T-helper 1 cell treated with Interleukin-12 subunit alpha and Interleukin-12 subunit beta and Interleukin-4 antibody, amounts not matched to agents 30 μg/mL and 1 μg/mL, for 36 hours (primary cell): ENCODE data around the gene PDPK1.
A peak's percentile ranks its signal among the peaks of the same experiment; 100 is the strongest.

Experiments used
- H3K27ac Mint-ChIP-seq: one replicate; pipeline ENCODE4 v1.8.0; 2021; ENCODE audit warnings: mild to moderate bottlenecking, mixed read lengths
- H3K27me3 Mint-ChIP-seq: one replicate; pipeline ENCODE4 v1.8.0; 2021; ENCODE audit warnings: low read depth, mixed read lengths
- H3K36me3 Mint-ChIP-seq: one replicate; pipeline ENCODE4 v1.8.0; 2021; ENCODE audit warnings: low read depth, mixed read lengths
- H3K4me1 Mint-ChIP-seq: one replicate; pipeline ENCODE4 v1.8.0; 2021; ENCODE audit warnings: low read depth, mixed read lengths
- H3K4me3 Mint-ChIP-seq: one replicate; pipeline ENCODE4 v1.8.0; 2021; ENCODE audit warnings: mild to moderate bottlenecking, moderate library complexity, mixed read lengths
- H3K9me3 Mint-ChIP-seq: one replicate; pipeline ENCODE4 v1.8.0; 2021; ENCODE audit warnings: mixed read lengths

Gene PDPK1

DNA sequence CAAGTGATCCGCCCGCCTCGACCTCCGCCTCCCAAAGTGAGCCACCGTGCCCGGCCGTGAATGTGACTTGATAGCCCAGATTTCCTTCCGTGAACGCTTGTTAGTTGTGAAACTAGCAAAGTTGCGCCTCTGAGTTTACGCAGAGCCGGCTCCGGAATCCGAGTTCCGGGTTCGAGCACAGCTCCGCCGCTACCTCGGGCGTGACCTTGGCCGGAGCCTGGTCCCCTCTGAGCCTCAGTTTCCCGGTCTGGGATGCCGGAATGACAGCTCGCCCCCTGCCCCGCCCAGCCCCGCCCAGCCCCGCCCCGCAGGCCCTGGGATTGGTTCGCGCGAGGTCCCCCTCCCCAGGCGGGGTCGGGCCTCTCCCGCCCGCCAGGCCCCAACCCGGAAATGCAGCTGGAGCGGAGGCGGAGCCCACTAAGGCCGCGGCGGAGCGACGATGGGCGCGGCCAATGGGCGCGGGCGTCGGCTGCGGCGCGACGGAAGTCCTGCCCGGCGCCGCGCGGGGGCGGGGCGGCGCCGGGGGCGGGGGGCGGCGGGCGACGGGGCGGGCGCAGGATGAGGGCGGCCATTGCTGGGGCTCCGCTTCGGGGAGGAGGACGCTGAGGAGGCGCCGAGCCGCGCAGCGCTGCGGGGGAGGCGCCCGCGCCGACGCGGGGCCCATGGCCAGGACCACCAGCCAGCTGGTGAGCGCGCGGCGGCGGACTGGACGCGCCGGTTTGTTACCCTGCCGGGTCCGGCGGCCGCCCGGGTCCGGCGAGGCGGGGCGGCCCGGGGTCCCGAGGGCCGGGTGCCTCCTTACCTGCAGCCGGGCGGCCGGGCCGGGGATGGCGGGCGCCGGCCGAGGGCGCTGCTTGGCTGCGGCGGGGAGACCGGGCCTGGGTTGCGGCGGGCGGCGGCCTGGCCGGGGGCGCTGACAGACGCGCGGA, at the start of gene PDPK1:
Gene PDPK1 (plus strand): TSS at position 571 of the 929 bp plus-strand sequence. CDS start 92 bp downstream, at position 663.
- H3K27ac Mint-ChIP-seq: peak within 1 kb of the TSS; percentile 93
- H3K4me1 Mint-ChIP-seq: peaks cover 26% of the 10 kb centered on the region
- peak within 1 kb of the TSS; percentile 87 for H3K4me3 Mint-ChIP-seq
- H3K9me3 Mint-ChIP-seq: no peaks in the 10 kb centered on the region
- H3K36me3 Mint-ChIP-seq: peaks cover 6% of the 10 kb centered on the region
- H3K27me3 Mint-ChIP-seq: no peaks in the 10 kb centered on the region

DNA sequence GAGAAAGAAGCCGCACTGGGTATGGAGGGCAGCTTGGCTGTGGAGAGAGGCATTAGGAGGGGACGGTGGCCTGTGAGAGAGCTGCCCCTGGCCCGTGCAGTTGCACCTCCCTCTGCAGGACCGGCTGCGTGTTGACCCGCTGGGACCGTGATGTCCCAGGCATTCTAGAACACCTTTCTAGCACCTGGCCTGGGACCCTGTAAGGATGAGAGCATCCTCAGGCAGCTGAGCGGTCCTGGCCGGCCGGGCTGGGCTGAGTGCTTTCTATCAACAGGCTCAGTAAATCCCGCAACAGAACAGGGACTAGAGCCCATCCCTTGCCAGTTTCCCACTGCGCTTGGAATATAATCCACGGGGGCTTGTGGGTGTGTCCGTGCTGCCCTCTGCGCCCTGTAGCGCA, 48.2 kb upstream of the PDPK1 start:
- H3K36me3 Mint-ChIP-seq: no peaks in the 10 kb centered on the region
- H3K9me3 Mint-ChIP-seq: no peaks in the 10 kb centered on the region
- H3K27ac Mint-ChIP-seq: no peak overlapping the region
- peaks cover 15% of the 10 kb centered on the region for H3K4me1 Mint-ChIP-seq
- H3K27me3 Mint-ChIP-seq: no peaks in the 10 kb centered on the region
- H3K4me3 Mint-ChIP-seq: no peak overlapping the region

- Mint-ChIP-seq H3K36me3 (no peaks in the 10 kb centered on the region), H3K4me1 (peaks cover 13% of the 10 kb centered on the region), H3K27me3 (no peaks in the 10 kb centered on the region), H3K4me3 (no peak overlapping the region), H3K27ac (no peak overlapping the region), H3K9me3 (no peaks in the 10 kb centered on the region)
Observed at GRCh38 chr16:2490190-2491105, 47.4 kb upstream of the PDPK1 start.

DNA sequence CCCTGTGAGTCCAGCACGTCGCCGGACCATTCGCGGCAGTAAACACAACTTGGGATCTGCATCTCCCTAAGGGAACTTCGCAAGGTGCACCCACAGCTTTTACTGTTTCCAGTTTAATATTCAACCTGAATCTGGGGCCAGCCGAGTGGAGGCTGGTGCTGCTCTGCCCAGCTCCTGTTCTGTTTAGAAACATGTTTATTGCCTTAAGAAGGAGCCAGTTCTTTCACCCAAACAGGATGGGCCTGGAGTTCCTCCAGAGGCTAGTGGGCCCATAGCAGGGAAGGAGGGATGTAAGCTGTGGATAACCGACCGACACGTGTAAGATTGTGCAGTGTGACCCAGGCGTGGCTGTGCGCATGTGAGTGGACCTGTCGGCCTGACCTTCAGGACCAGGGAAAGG, 45.5 kb upstream of the PDPK1 start:
- no peaks in the 10 kb centered on the region for H3K9me3 Mint-ChIP-seq
- H3K27me3 Mint-ChIP-seq: no peaks in the 10 kb centered on the region
- H3K4me3 Mint-ChIP-seq: no peak overlapping the region
- peaks cover 3% of the 10 kb centered on the region for H3K4me1 Mint-ChIP-seq
- H3K27ac Mint-ChIP-seq: no peak overlapping the region
- no peaks in the 10 kb centered on the region for H3K36me3 Mint-ChIP-seq

- Mint-ChIP-seq H3K27me3 (no peaks in the 10 kb centered on the region), H3K27ac (no peak overlapping the region), H3K36me3 (no peaks in the 10 kb centered on the region), H3K9me3 (no peaks in the 10 kb centered on the region), H3K4me1 (no peaks in the 10 kb centered on the region), H3K4me3 (no peak overlapping the region)
Observed at GRCh38 chr16:2493605-2494004, 44.2 kb upstream of the PDPK1 start.

GRCh38 chr16:2494616-2495015, 43.2 kb upstream of the PDPK1 start:
- no peaks in the 10 kb centered on the region for H3K4me1 Mint-ChIP-seq
- H3K4me3 Mint-ChIP-seq: no peak overlapping the region
- H3K9me3 Mint-ChIP-seq: no peaks in the 10 kb centered on the region
- H3K36me3 Mint-ChIP-seq: no peaks in the 10 kb centered on the region
- H3K27me3 Mint-ChIP-seq: no peaks in the 10 kb centered on the region
- H3K27ac Mint-ChIP-seq: no peak overlapping the region

DNA sequence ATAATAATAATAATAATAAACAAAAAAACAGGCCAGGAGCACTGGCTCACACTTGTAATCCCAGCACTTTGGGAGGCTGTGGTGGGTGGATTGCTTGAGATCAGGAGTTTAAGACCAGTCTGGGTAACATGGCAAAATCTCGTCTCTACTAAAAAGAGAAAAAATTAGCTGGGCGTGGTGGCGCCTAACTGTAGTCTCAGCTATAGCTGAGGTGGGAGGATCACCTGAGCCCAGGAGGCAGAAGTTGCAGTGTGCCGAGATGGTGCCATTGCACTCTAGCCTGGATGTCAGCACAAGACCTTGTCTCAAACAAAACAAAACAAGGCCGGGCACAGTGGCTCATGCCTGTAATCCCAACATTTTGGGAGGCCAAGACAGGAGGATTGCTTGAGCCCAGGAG, 42.8 kb upstream of the PDPK1 start:
- Mint-ChIP-seq H3K4me1 (no peaks in the 10 kb centered on the region), H3K4me3 (no peak overlapping the region), H3K27ac (no peak overlapping the region), H3K27me3 (no peaks in the 10 kb centered on the region), H3K9me3 (no peaks in the 10 kb centered on the region), H3K36me3 (no peaks in the 10 kb centered on the region)

DNA sequence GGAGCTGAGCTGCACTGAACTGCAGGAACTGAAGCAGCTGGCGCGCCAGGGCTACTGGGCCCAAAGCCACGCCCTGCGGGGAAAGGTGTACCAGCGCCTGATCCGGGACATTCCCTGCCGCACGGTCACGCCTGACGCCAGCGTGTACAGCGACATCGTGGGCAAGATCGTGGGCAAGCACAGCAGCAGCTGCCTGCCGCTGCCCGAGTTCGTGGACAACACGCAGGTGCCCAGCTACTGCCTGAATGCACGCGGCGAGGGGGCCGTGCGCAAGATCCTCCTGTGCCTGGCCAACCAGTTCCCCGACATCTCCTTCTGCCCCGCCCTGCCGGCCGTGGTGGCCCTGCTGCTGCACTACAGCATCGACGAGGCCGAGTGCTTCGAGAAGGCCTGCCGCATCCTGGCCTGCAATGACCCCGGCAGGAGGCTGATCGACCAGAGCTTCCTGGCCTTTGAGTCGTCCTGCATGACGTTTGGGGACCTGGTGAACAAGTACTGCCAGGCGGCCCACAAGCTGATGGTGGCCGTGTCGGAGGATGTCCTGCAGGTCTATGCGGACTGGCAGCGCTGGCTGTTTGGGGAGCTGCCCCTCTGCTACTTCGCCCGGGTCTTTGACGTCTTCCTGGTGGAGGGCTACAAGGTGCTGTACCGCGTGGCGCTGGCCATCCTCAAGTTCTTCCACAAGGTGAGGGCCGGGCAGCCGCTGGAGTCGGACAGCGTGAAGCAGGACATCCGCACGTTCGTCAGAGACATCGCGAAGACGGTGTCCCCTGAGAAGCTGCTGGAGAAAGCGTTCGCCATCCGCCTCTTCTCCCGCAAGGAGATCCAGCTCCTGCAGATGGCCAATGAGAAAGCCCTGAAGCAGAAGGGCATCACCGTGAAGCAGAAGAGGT, 41.4 kb upstream of the PDPK1 start:
- Mint-ChIP-seq H3K4me3 (no peak overlapping the region), H3K27me3 (no peaks in the 10 kb centered on the region), H3K9me3 (no peaks in the 10 kb centered on the region), H3K27ac (no peak overlapping the region), H3K4me1 (no peaks in the 10 kb centered on the region), H3K36me3 (no peaks in the 10 kb centered on the region)

GRCh38 chr16:2497116-2497630, 40.6 kb upstream of the PDPK1 start:
- Mint-ChIP-seq H3K27ac (no peak overlapping the region), H3K4me3 (no peak overlapping the region), H3K36me3 (no peaks in the 10 kb centered on the region), H3K9me3 (no peaks in the 10 kb centered on the region), H3K4me1 (no peaks in the 10 kb centered on the region), H3K27me3 (no peaks in the 10 kb centered on the region)

DNA sequence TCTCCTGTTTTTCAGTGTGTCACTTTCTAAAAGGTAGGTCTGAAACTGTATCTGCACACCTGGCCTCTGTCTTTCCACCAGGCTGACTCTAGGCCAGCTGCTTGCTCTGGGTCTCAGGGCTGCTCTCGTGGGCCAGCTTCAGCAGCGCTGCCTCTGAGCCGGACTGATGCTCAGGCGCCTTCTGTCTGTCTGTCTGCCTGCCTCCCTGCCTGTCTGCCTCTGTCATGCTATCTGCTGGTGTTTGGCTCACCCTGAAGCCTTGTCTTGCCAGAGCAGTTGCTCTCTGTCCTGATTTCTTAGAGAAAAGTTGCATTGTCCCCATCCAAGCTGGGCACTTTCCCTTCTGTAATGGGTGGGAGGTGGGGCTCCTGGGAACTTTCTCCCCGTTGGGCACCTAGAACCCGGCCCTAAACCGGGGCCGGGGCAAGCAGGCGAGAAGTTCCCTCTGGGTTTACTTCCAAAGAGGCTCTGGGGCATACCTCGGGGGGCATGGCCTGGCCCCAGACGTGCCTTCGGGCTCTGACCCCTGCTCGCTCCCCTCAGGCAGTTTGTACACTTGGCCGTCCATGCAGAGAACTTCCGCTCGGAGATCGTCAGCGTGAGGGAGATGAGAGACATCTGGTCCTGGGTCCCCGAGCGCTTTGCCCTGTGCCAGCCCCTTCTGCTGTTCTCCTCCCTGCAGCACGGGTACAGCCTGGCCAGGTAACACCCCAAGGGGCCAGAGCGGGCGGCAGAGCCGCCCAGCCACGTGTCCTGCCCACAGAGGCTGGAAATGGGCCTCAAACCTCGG, 39.9 kb upstream of the PDPK1 start:
- Mint-ChIP-seq H3K27me3 (no peaks in the 10 kb centered on the region), H3K4me3 (no peak overlapping the region), H3K4me1 (no peaks in the 10 kb centered on the region), H3K36me3 (no peaks in the 10 kb centered on the region), H3K27ac (no peak overlapping the region), H3K9me3 (no peaks in the 10 kb centered on the region)

GRCh38 chr16:2498531-2499253, 39.1 kb upstream of the PDPK1 start:
- Mint-ChIP-seq H3K9me3 (no peaks in the 10 kb centered on the region), H3K27ac (no peak overlapping the region), H3K36me3 (no peaks in the 10 kb centered on the region), H3K4me1 (no peaks in the 10 kb centered on the region), H3K27me3 (no peaks in the 10 kb centered on the region), H3K4me3 (no peak overlapping the region)

DNA sequence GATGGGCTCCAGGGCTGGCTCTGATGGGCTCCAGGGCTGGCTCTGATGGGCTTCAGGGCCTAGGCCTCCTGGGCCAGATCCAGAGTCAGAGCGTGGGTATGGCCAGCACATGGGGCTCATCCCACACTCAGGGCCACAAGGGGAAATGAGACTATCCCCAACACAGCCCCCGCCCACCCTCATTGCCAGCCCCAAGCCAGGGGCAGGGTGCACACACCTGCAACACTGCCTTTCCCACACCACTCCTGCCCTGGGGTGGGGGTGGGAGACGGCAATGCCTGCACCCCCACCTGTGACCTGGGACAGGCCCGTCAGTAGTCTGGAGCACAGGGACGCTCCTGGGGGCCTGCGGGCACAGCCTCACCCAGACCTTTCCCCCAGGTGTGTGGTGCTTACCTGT, 38.4 kb upstream of the PDPK1 start:
- H3K9me3 Mint-ChIP-seq: no peaks in the 10 kb centered on the region
- no peaks in the 10 kb centered on the region for H3K4me1 Mint-ChIP-seq
- H3K4me3 Mint-ChIP-seq: no peak overlapping the region
- no peaks in the 10 kb centered on the region for H3K36me3 Mint-ChIP-seq
- no peaks in the 10 kb centered on the region for H3K27me3 Mint-ChIP-seq
- H3K27ac Mint-ChIP-seq: no peak overlapping the region

DNA sequence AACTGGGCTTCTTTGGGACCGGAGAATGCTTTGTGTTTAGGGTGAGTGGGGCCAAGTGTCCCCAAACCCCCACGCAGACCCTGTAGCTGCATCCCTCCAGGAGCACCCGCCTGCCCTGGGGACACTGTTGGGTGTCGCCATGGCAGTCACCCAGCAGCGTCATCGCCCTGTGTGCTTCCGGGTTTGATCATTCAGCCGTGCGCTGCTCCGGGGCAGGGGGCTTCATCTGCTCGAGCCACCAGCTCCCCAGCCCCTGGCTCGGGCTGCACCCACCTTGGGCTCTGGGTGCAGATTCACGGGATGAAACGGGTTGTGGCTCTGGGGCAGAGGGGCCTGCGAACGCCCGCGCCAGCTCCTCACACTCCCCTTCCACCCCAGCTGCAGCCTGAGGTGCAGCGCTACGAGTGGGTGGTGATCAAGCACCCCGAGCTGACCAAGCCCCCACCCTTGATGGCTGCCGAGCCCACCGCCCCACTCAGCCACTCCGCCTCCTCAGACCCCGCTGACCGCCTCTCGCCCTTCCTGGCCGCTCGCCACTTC, 37.9 kb upstream of the PDPK1 start:
- no peak overlapping the region for H3K27ac Mint-ChIP-seq
- H3K4me1 Mint-ChIP-seq: no peaks in the 10 kb centered on the region
- no peaks in the 10 kb centered on the region for H3K27me3 Mint-ChIP-seq
- H3K36me3 Mint-ChIP-seq: no peaks in the 10 kb centered on the region
- H3K9me3 Mint-ChIP-seq: no peaks in the 10 kb centered on the region
- H3K4me3 Mint-ChIP-seq: no peak overlapping the region
